H9 (cell line): ENCODE data around the gene USP14. TPM values are rescaled to one million over a fixed set of nuclear protein-coding genes. Genes with fewer than 3 reads are reported as not detected.

Experiments used
- DNase-seq: peaks from one replicate; pipeline ENCODE4 v3.0.0-alpha.2; 2017
- H2AFZ ChIP-seq: one replicate; pipeline ENCODE4 v1.6.1; 2013; ENCODE audit warnings: mild to moderate bottlenecking, low read length, control low read depth, moderate library complexity
- H2AK5ac ChIP-seq: 2 replicates; pipeline ENCODE4 v1.6.1; 2013; ENCODE audit warnings: low read length, control low read depth, mixed read lengths; ENCODE audit not compliant: insufficient read length
- H2BK120ac ChIP-seq: one replicate; pipeline ENCODE4 v1.6.1; 2013; ENCODE audit warnings: low read depth, mild to moderate bottlenecking, low read length, control low read depth, inconsistent platforms; ENCODE audit not compliant: poor library complexity, severe bottlenecking
- H2BK12ac ChIP-seq: 2 replicates; pipeline ENCODE4 v1.6.1; 2013; ENCODE audit warnings: low read length, control low read depth, mixed read lengths, low read depth; ENCODE audit not compliant: insufficient read length
- H2BK15ac ChIP-seq: 2 replicates; pipeline ENCODE4 v1.6.1; 2013; ENCODE audit warnings: low read depth, low read length, control low read depth
- H2BK20ac ChIP-seq: one replicate; pipeline ENCODE4 v1.6.1; 2013; ENCODE audit warnings: low read depth, mild to moderate bottlenecking, low read length, control low read depth, inconsistent platforms; ENCODE audit not compliant: poor library complexity, severe bottlenecking
- H2BK5ac ChIP-seq: 2 replicates; pipeline ENCODE4 v1.6.1; 2013; ENCODE audit warnings: low read length, control low read depth, mixed read lengths; ENCODE audit not compliant: insufficient read length
- H3K14ac ChIP-seq: 2 replicates; pipeline ENCODE4 v1.6.1; 2013; ENCODE audit warnings: low read length, control low read depth; ENCODE audit not compliant: insufficient read depth
- H3K18ac ChIP-seq: 2 replicates; pipeline ENCODE4 v1.6.1; 2013; ENCODE audit warnings: low read depth, mild to moderate bottlenecking, mixed read lengths, low read length, control low read depth; ENCODE audit not compliant: insufficient read length
- H3K23ac ChIP-seq: 2 replicates; pipeline ENCODE4 v1.6.1; 2013; ENCODE audit warnings: low read length, control low read depth, mixed read lengths, low read depth; ENCODE audit not compliant: insufficient read length
- H3K23me2 ChIP-seq: 2 replicates; pipeline ENCODE4 v1.6.1; 2013; ENCODE audit warnings: low read depth, mild to moderate bottlenecking, mixed read lengths, low read length, control low read depth; ENCODE audit not compliant: insufficient read length, poor library complexity, severe bottlenecking
- H3K27ac ChIP-seq: 2 replicates; pipeline ENCODE4 v1.5.1; 2013; ENCODE audit warnings: low read length, control low read depth, mixed read lengths, low read depth; ENCODE audit not compliant: insufficient read length
- H3K27me3 ChIP-seq: 2 replicates; pipeline ENCODE4 v1.6.1; 2013; ENCODE audit warnings: low read length, control low read depth, inconsistent platforms; ENCODE audit not compliant: insufficient read depth
- H3K4ac ChIP-seq: 2 replicates; pipeline ENCODE4 v1.6.1; 2013; ENCODE audit warnings: low read depth, mild to moderate bottlenecking, control low read depth, inconsistent platforms, low read length, moderate library complexity
- H3K4me1 ChIP-seq: 2 replicates; pipeline ENCODE4 v1.6.1; 2013; ENCODE audit warnings: low read length, control low read depth, inconsistent platforms; ENCODE audit not compliant: insufficient read depth
- H3K4me2 ChIP-seq: 2 replicates; pipeline ENCODE4 v1.6.1; 2013; ENCODE audit warnings: low read length, control low read depth, mixed read lengths; ENCODE audit not compliant: insufficient read length, insufficient read depth
- H3K56ac ChIP-seq: 2 replicates; pipeline ENCODE4 v1.6.1; 2013; ENCODE audit warnings: low read depth, mild to moderate bottlenecking, mixed read lengths, low read length, control low read depth; ENCODE audit not compliant: insufficient read length
- H3K79me1 ChIP-seq: 2 replicates; pipeline ENCODE4 v1.6.1; 2013; ENCODE audit warnings: low read depth, mild to moderate bottlenecking, moderate library complexity, low read length, control low read depth, inconsistent platforms; ENCODE audit not compliant: insufficient read depth, poor library complexity, severe bottlenecking
- H3K79me2 ChIP-seq: 2 replicates; pipeline ENCODE4 v1.6.1; 2013; ENCODE audit warnings: low read length, control low read depth, inconsistent platforms; ENCODE audit not compliant: insufficient read depth
- H3K9ac ChIP-seq: 2 replicates; pipeline ENCODE4 v1.6.1; 2013; ENCODE audit warnings: low read length, control low read depth, mixed read lengths; ENCODE audit not compliant: insufficient read length; ENCODE audit errors: extremely low read depth
- H3K9me3 ChIP-seq: one replicate; pipeline ENCODE4 v1.6.1; 2013; ENCODE audit warnings: low read depth, low read length, inconsistent platforms; ENCODE audit not compliant: control insufficient read depth
- H3T11ph ChIP-seq: one replicate; pipeline ENCODE4 v1.6.1; 2013; ENCODE audit warnings: mild to moderate bottlenecking, low read length, control low read depth, inconsistent platforms
- H4K20me1 ChIP-seq: one replicate; pipeline ENCODE4 v1.6.1; 2013; ENCODE audit not compliant: control insufficient read depth, insufficient read length, insufficient read depth
- H4K5ac ChIP-seq: 2 replicates; pipeline ENCODE4 v1.6.1; 2013; ENCODE audit warnings: low read depth, mild to moderate bottlenecking, mixed read lengths, low read length, control low read depth; ENCODE audit not compliant: insufficient read length
- H4K8ac ChIP-seq: replicated peaks from 2 replicates; pipeline ENCODE4 v1.6.1; 2013; ENCODE audit warnings: low read length, control low read depth, mixed read lengths, low read depth; ENCODE audit not compliant: insufficient read length
- H4K91ac ChIP-seq: 2 replicates; pipeline ENCODE4 v1.6.1; 2013; ENCODE audit warnings: low read depth, mild to moderate bottlenecking, moderate library complexity, mixed read lengths, low read length, control low read depth; ENCODE audit not compliant: insufficient read length
- H3K27ac Mint-ChIP-seq, 3 experiments: 2 replicates in 2 of 3; 3 replicates in 1 of 3; pipeline ENCODE4 v1.8.0; 2020 to 2021; ENCODE audit warnings: mixed read lengths in 3 of 3, mild to moderate bottlenecking in 1 of 3, moderate library complexity in 1 of 3
- H3K27me3 Mint-ChIP-seq: 2 replicates; pipeline ENCODE4 v1.8.0; 2021; ENCODE audit warnings: low read depth, mild to moderate bottlenecking, moderate library complexity, mixed read lengths
- H3K36me3 Mint-ChIP-seq, 3 experiments: 2 replicates in 2 of 3; 3 replicates in 1 of 3; pipeline ENCODE4 v1.8.0; 2020 to 2021; ENCODE audit warnings: low read depth in 3 of 3, mixed read lengths in 3 of 3; ENCODE audit not compliant: insufficient read depth in 1 of 3
- H3K4me1 Mint-ChIP-seq, 2 experiments: 2 replicates each; pipeline ENCODE4 v1.8.0; 2020; ENCODE audit warnings: mixed read lengths in 2 of 2
- H3K4me3 Mint-ChIP-seq, 2 experiments: 2 replicates in 1 of 2; 3 replicates in 1 of 2; pipeline ENCODE4 v1.8.0; 2020 to 2021; ENCODE audit warnings: mild to moderate bottlenecking in 2 of 2, mixed read lengths in 2 of 2, moderate library complexity in 1 of 2
- H3K9me3 Mint-ChIP-seq, 2 experiments: 2 replicates in 1 of 2; 3 replicates in 1 of 2; pipeline ENCODE4 v1.8.0; 2020; ENCODE audit warnings: mild to moderate bottlenecking in 2 of 2, mixed read lengths in 2 of 2, moderate library complexity in 1 of 2
- WGBS: extraction: QIAGEN DNeasy Blood & Tissue Kit; methylation state at CpG from one replicate; pipeline ENCODE4 v1.1.7; 2013; ENCODE audit warnings: missing lambda C conversion rate, low lambda C conversion rate, mixed read lengths; ENCODE audit not compliant: insufficient read length; ENCODE audit errors: extremely low coverage; 5-methylcytosine and 5-hydroxymethylcytosine counted together
- total RNA-seq: library from RNA; stranded (reverse); gene quantifications from 2 replicates; pipeline ENCODE4 v1.2.1, GENCODE V29; 2021
- TF ChIP-seq, protein P1 (sequence below): fragments of 200-600 bp; sonication (generic); conservative IDR thresholded peaks from 3 replicates; pipeline ENCODE4 v1.8.0; 2021; ENCODE audit warnings: antibody characterized with exemption, mild to moderate bottlenecking

The USP14 gene
- total RNA-seq, 1 experiment from 2014 or later, result 92.1 TPM

DNA sequence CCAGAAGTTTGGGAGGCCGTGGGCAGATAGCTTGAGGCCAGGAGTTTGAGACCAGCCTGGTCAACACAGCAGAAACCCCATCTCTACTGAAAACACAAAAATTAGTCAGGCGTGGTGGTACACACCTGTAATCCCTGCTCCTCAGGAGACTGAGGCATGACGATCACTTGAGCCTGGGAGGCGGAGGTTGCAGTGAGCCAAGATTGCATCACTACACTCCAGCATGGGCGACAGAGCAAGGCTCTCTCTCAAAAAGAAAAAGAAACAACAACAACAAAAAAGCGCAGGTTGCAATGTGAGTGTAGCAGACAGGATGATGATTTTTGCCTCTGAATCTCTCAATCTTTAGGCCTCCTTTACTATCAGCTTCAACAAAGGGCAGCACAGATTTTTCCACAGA is 2.7 kb upstream of the USP14 start:
- Histone ChIP-seq H4K5ac (no peak overlapping the region), H3K79me2 (peaks cover 19% of the 10 kb centered on the region), H3K79me1 (no peaks in the 10 kb centered on the region), H3K23me2 (no peaks in the 10 kb centered on the region), H3K23ac (no peak overlapping the region), H2BK20ac (no peak overlapping the region), H2BK15ac (no peak overlapping the region), H3K9ac (no peak overlapping the region), H2AK5ac (no peak overlapping the region), H2BK12ac (no peak overlapping the region), H3K18ac (no peak overlapping the region), H3K14ac (no peak overlapping the region), H3T11ph (no peak overlapping the region), H3K4me1 (no peaks in the 10 kb centered on the region), H2BK5ac (no peak overlapping the region), H3K27ac (no peak overlapping the region), H4K91ac (no peak overlapping the region), H2AFZ (no peak overlapping the region), H3K4ac (no peak overlapping the region), H3K27me3 (peaks cover 4% of the 10 kb centered on the region; the same call in 1 of the 2 replicates), H3K9me3 (no peaks in the 10 kb centered on the region), H4K8ac (no peak overlapping the region), H4K20me1 (no peaks in the 10 kb centered on the region), H3K4me2 (no peak overlapping the region), H2BK120ac (no peak overlapping the region), H3K56ac (no peak overlapping the region)
- Mint-ChIP-seq H3K4me3 (no peak overlapping the region), H3K27me3 (peaks cover 39% of the 10 kb centered on the region), H3K9me3 (peaks cover 0 to 15% of the 10 kb centered on the region in 2 experiments; a peak in 1 of 5 replicates), H3K27ac (no peak overlapping the region), H3K4me1 (peaks cover 4 to 12% of the 10 kb centered on the region in 2 experiments), H3K36me3 (peaks cover 0 to 2% (median 0%) of the 10 kb centered on the region in 3 experiments; a peak in 1 of 7 replicates)
- DNase-seq, result no peak
- WGBS, result no CpG with 5 or more reads among the region's 6 CpGs
- TF ChIP-seq, protein P1, sequence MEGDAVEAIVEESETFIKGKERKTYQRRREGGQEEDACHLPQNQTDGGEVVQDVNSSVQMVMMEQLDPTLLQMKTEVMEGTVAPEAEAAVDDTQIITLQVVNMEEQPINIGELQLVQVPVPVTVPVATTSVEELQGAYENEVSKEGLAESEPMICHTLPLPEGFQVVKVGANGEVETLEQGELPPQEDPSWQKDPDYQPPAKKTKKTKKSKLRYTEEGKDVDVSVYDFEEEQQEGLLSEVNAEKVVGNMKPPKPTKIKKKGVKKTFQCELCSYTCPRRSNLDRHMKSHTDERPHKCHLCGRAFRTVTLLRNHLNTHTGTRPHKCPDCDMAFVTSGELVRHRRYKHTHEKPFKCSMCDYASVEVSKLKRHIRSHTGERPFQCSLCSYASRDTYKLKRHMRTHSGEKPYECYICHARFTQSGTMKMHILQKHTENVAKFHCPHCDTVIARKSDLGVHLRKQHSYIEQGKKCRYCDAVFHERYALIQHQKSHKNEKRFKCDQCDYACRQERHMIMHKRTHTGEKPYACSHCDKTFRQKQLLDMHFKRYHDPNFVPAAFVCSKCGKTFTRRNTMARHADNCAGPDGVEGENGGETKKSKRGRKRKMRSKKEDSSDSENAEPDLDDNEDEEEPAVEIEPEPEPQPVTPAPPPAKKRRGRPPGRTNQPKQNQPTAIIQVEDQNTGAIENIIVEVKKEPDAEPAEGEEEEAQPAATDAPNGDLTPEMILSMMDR, result no peak
